HepG2 (cell line): ENCODE measurements around the gene NYNRIN. TPM values are rescaled to one million over a fixed set of nuclear protein-coding genes. Genes with fewer than 3 reads are reported as not detected.

Experiments used
- AGO2 ChIP-seq: fragments of 200-400 bp; formaldehyde crosslinking; optimal IDR thresholded peaks from 2 replicates; pipeline ENCODE3; 2017; ENCODE audit warnings: mild to moderate bottlenecking, low read depth, low read length, moderate library complexity
- ATAD3A ChIP-seq: sonication (generic); formaldehyde crosslinking; IDR thresholded peaks from 2 replicates; pipeline ENCODE4 v1.4.0; 2020; ENCODE audit warnings: missing genetic modification reagents
- CBFB ChIP-seq: sonication (generic); formaldehyde crosslinking; IDR thresholded peaks from 2 replicates; pipeline ENCODE4 v1.4.0; 2020; ENCODE audit warnings: missing genetic modification reagents
- ETV5 ChIP-seq: IDR thresholded peaks from 2 replicates; pipeline ENCODE4 v1.6.1; 2018; ENCODE audit warnings: missing biosample characterization, missing genetic modification reagents, inconsistent platforms, borderline replicate concordance
- FOXJ3 ChIP-seq: sonication (generic); formaldehyde crosslinking; IDR thresholded peaks from 2 replicates; pipeline ENCODE4 v1.4.0; 2020; ENCODE audit warnings: missing genetic modification reagents, mild to moderate bottlenecking, borderline replicate concordance
- GLI4 ChIP-seq: sonication (generic); formaldehyde crosslinking; IDR thresholded peaks from 2 replicates; pipeline ENCODE4 v1.5.1; 2020; ENCODE audit warnings: missing genetic modification reagents, mild to moderate bottlenecking, moderate library complexity, borderline replicate concordance
- HNRNPL ChIP-seq: fragments of 200-400 bp; formaldehyde crosslinking; IDR thresholded peaks from 2 replicates; pipeline ENCODE4 v1.6.1; 2017; ENCODE audit warnings: mild to moderate bottlenecking, low read depth, low read length
- NAIF1 ChIP-seq: sonication (generic); formaldehyde crosslinking; IDR thresholded peaks from 2 replicates; pipeline ENCODE4 v1.5.0; 2020; ENCODE audit warnings: mild to moderate bottlenecking, missing genetic modification reagents, borderline replicate concordance
- PAX8 ChIP-seq: sonication (generic); formaldehyde crosslinking; IDR thresholded peaks from 2 replicates; pipeline ENCODE4 v1.8.0; 2022; ENCODE audit warnings: mild to moderate bottlenecking, missing genetic modification reagents, borderline replicate concordance
- RELA ChIP-seq: sonication (generic); formaldehyde crosslinking; IDR thresholded peaks from 2 replicates; pipeline ENCODE4 v1.4.0; 2020; ENCODE audit warnings: missing genetic modification reagents
- RXRA ChIP-seq: sonication (generic); formaldehyde crosslinking; IDR thresholded peaks from 2 replicates; pipeline ENCODE4 v1.5.1; 2020; ENCODE audit warnings: missing genetic modification reagents
- TGIF2 ChIP-seq: IDR thresholded peaks from 2 replicates; pipeline ENCODE4 v1.6.1; 2016; ENCODE audit warnings: control low read depth, missing compliant biosample characterization
- ZIK1 ChIP-seq: sonication (generic); formaldehyde crosslinking; IDR thresholded peaks from 2 replicates; pipeline ENCODE4 v1.5.0; 2020; ENCODE audit warnings: mild to moderate bottlenecking, low read depth, missing genetic modification reagents, borderline replicate concordance
- ZNF10 ChIP-seq: sonication (generic); formaldehyde crosslinking; IDR thresholded peaks from 2 replicates; pipeline ENCODE4 v1.4.0; 2020; ENCODE audit warnings: mild to moderate bottlenecking, low read depth, missing genetic modification reagents, borderline replicate concordance
- ZNF557 ChIP-seq: sonication (generic); formaldehyde crosslinking; IDR thresholded peaks from 2 replicates; pipeline ENCODE4 v1.4.0; 2020; ENCODE audit warnings: missing genetic modification reagents
- polyA plus RNA-seq, 8 experiments: library from polyadenylated mRNA; depleted of rRNA in 3 of 8; stranded (reverse) in 7 of 8; unstranded in 1 of 8; fragments of >200 nt; fragmentation: Illumina TruSeq in 4 of 8; extraction: Trizol in 4 of 8; gene quantifications; 2 replicates each; pipeline versions ENCODE4 v1.2.1 to v1.2.3, GENCODE V29; 2011 to 2016; ENCODE audit warnings: low read depth in 4 of 8, missing spikeins in 1 of 8, mixed read lengths in 1 of 8; ENCODE audit not compliant: insufficient read depth in 1 of 8
- total RNA-seq, 5 experiments: library from RNA; depleted of rRNA; stranded (reverse); fragments of >200 nt; fragmentation: Illumina TruSeq; extraction: Trizol; gene quantifications; 2 replicates each; pipeline ENCODE4 v1.2.3, GENCODE V29; 2016; ENCODE audit warnings: low read depth in 1 of 5
- TF ChIP-seq, protein P1 (sequence below): sonication (generic); formaldehyde crosslinking; IDR thresholded peaks from 2 replicates; pipeline ENCODE4 v1.4.0; 2020; ENCODE audit warnings: missing genetic modification reagents; ENCODE audit errors: not compliant biosample characterization
- TF ChIP-seq, protein P2 (sequence below): sonication (generic); formaldehyde crosslinking; IDR thresholded peaks from one replicate; pipeline ENCODE4 v1.5.1; 2020; ENCODE audit warnings: mild to moderate bottlenecking, missing genetic modification reagents; ENCODE audit errors: not compliant biosample characterization

The NYNRIN gene
- total and polyA plus RNA-seq, 2 of the 13 experiments (the other 11 are each of a cell fraction or from before 2014, with no cell fraction given), result 0.63 to 1.1 TPM

DNA sequence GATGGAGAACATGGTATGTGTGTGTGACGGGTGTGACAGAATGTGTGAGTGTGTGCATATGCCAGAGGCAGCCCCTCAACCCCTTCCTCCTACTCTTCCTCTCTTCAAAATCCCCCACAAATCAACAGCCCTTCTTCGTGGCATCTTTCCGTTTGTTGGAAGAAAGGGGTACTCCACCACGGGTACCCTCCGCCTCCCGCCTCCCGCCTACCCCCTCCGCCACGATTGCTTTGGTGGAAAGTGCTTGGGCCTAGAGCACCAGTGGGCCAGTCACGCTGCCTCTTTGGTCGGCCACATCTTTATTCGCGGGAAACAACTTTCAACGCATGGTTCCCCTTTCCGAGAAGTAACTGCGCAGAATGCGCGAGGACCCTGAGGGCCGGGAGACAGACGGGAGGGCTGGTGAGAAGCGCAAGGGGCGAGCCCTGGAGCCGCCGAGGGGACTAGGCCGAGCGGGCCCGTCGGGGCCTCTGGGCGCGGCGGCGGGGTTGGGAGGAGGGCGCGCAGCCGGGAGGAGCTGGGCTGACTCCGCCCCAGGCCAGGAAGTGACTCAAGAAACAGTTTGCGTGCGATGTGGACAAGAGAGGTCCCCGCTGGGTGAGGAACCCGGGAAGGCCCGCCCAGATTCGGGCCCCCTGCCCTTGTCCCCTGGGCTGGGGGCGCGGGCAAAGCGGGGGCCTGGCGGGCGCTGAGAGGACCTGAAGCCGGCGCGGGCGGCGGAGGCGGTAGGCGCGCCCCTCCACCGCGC is 30.8 kb downstream of the NYNRIN start, which contains the start of the genes CBLN3 and KHNYN (continued):
- TF ChIP-seq ZIK1 (CRISPR knock-in tag) (no peak), ATAD3A (CRISPR knock-in tag) (peak; percentile 69), RXRA (CRISPR knock-in tag) (peak; percentile 85), TGIF2 (peak; percentile 55; the same call in 1 of the 2 replicates), ETV5 (CRISPR knock-in tag) (peak; percentile 91), CBFB (CRISPR knock-in tag) (peak; percentile 81), ZNF10 (CRISPR knock-in tag) (0 out of 2 replicates have a peak, but pooled peaks have one; percentile 83), HNRNPL (0 out of 2 replicates have a peak, but pooled peaks have one; percentile 31), FOXJ3 (CRISPR knock-in tag) (no peak), RELA (CRISPR knock-in tag) (peak; percentile 58; the same call in 1 of the 2 replicates), ZNF557 (0 out of 2 replicates have a peak, but pooled peaks have one; percentile 12), GLI4 (CRISPR knock-in tag) (peak; percentile 91), PAX8 (CRISPR knock-in tag) (peak; percentile 52; the same call in 1 of the 2 replicates), NAIF1 (CRISPR knock-in tag) (no peak), AGO2 (peak; percentile 84)
- TF ChIP-seq, protein P1, sequence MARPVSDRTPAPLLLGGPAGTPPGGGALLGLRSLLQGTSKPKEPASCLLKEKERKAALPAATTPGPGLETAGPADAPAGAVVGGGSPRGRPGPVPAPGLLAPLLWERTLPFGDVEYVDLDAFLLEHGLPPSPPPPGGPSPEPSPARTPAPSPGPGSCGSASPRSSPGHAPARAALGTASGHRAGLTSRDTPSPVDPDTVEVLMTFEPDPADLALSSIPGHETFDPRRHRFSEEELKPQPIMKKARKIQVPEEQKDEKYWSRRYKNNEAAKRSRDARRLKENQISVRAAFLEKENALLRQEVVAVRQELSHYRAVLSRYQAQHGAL, result no peak
- TF ChIP-seq, protein P2, sequence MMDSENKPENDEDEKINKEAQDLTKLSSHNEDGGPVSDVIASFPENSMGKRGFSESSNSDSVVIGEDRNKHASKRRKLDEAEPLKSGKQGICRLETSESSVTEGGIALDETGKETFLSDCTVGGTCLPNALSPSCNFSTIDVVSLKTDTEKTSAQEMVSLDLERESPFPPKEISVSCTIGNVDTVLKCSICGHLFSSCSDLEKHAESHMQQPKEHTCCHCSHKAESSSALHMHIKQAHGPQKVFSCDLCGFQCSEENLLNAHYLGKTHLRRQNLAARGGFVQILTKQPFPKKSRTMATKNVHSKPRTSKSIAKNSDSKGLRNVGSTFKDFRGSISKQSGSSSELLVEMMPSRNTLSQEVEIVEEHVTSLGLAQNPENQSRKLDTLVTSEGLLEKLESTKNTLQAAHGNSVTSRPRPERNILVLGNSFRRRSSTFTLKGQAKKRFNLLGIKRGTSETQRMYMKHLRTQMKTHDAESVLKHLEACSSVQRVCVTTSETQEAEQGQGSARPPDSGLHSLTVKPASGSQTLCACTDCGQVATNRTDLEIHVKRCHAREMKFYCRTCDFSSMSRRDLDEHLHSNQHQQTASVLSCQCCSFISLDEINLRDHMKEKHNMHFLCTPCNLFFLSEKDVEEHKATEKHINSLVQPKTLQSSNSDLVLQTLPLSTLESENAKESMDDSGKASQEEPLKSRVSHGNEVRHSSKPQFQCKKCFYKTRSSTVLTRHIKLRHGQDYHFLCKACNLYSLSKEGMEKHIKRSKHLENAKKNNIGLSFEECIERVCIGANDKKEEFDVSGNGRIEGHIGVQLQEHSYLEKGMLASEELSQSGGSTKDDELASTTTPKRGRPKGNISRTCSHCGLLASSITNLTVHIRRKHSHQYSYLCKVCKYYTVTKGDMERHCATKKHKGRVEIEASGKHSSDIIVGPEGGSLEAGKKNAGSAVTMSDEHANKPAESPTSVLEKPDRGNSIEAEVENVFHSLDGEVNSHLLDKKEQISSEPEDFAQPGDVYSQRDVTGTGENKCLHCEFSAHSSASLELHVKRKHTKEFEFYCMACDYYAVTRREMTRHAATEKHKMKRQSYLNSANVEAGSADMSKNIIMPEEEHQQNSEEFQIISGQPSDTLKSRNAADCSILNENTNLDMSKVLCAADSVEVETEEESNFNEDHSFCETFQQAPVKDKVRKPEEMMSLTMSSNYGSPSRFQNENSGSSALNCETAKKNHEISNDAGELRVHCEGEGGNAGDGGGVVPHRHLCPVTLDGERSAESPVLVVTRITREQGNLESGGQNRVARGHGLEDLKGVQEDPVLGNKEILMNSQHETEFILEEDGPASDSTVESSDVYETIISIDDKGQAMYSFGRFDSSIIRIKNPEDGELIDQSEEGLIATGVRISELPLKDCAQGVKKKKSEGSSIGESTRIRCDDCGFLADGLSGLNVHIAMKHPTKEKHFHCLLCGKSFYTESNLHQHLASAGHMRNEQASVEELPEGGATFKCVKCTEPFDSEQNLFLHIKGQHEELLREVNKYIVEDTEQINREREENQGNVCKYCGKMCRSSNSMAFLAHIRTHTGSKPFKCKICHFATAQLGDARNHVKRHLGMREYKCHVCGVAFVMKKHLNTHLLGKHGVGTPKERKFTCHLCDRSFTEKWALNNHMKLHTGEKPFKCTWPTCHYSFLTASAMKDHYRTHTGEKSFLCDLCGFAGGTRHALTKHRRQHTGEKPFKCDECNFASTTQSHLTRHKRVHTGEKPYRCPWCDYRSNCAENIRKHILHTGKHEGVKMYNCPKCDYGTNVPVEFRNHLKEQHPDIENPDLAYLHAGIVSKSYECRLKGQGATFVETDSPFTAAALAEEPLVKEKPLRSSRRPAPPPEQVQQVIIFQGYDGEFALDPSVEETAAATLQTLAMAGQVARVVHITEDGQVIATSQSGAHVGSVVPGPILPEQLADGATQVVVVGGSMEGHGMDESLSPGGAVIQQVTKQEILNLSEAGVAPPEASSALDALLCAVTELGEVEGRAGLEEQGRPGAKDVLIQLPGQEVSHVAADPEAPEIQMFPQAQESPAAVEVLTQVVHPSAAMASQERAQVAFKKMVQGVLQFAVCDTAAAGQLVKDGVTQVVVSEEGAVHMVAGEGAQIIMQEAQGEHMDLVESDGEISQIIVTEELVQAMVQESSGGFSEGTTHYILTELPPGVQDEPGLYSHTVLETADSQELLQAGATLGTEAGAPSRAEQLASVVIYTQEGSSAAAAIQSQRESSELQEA (CRISPR knock-in tag), result peak; percentile 93
